Measurements from ENCODE around the gene FNDC7. TPM values are rescaled to one million over a fixed set of nuclear protein-coding genes. Genes with fewer than 3 reads are reported as not detected.

FNDC7 gene, protein sequence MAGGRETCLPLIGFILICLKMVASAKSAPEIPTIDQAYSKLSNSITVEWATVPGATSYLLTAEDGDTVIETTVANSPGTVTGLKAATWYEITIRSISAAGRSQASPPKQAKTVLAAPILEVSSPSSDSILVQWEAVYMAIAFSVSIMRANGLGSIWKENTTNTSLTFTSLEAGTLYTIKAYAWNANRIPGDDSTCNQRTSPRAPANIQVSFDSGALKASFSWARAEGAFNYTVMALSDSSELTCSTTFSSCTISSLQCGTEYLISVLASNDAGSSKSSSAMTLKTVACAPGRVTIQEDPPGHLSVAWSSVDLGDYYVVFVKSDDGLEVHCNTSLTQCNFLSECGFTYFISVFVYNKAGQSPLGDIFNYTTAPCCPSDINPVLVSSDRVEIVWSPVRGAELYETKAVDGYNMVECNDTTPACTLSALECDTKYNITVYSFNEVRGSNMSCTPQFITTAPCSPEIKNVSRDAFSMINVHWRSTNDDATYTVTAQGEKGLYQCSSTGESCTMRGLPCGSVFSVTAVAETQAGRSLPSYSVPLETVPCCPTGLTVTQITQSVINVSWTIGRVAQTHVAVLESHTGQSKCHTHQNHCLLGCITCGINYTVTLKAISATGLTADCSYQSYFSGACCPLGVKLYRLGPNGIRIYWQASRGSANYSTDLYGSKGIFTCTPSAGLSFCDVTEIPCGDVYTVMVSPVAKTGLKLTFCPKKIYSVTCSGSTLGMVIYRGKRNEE
- not detected in 2 replicates for total RNA-seq

DNA sequence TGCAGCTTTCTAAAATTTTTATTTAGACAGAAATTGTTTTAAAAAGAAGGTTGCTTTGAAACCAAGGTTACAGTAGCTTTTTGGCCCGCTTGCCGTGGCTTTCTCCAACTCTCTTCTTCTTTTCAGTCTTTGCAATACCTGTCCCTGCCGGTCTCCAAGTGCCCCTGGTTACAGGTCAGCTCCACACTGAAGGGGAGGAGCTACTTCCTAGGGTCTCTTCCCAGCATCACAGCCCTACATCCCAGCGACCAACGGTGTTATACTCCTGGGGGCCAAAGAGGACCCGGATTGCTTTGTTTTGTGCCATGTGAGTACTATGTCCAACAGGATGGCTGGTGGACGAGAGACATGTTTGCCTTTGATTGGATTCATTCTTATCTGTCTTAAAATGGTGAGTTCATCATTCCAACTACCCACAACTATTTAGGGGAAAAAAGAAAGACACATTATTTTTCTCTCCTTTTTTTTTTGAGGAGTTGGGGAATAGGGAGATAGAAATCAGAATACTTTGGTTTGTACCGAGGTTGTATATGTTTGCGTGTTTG, at the start of gene FNDC7:
Gene FNDC7 (plus strand): TSS at position 303 of the 545 bp plus-strand sequence. CDS start 26 bp downstream, at position 329.

DNA sequence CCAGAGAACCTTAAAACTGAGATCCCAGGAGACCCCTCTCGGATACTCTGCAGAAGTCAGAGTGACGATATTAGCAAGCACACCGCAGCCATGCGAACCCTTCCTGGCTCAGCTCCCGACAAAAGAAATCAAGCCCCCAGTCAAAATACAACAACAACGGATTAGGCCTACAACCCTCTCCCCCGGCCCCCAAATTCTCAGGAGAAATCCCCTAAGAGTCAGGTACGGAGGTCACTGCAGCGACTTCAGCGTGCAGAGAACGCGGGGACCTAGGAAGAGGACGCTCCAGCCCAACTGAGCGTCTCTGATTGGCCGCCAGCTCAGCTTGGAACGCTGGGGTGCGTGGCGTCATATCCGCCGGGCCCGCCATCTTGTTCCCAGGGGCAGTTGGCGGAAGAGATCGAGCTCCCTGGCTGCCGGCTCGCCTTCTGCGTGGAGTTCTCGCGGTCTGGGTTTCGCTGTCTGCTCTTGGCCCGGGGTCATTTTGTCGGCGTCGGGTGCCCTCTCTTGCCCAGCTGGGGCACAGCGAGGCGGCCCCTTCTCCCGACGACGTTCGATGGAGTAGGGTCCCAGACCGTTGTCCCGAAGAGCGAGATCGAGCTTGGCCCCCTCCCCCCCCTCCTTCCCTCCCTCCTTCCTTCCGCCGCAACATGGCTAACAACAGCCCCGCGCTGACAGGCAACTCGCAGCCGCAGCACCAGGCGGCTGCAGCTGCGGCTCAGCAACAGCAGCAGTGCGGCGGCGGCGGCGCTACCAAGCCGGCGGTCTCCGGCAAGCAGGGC, 20.6 kb upstream of the FNDC7 start, which contains the start of gene PRPF38B:
Gene PRPF38B (plus strand): TSS at position 369 of the 782 bp plus-strand sequence. CDS start 282 bp downstream, at position 651.

DNA sequence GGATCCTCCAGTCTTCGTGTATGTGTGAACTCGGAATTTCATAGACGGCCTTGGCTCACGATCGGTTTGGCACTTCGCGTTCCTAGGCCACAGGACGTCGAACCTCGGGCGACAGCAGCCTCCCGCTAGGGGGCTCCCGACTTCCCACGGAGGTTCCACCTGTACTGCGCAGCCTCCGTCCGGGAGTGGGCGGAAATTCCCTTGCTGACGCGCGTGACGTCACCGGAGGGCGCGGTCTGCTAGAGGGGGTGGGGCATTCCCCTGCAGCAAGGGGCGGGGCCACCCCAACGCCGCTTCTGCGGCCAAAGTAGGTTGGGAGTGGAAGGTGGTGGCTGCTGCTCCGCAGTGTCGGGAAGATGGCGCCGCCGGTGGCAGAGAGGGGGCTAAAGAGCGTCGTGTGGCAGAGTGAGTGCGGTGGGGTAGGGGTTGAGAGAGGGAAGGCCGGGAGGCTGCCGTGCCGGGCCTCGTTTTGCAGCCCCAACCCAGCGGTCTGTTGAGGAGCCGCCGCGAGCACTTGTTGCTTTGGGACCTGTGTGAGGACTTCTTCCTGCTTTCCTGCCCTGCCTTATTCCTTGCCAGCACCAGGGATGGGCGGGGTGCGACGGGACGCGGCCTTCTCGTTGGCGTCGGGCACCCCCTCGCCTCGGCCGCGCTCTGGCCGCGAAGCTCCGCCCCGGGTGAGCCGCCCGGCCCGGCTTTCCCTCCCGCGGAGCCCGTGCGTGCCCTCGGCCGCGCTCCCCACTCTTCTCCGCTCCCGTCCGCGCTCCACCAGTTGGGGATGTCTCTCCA, 33.9 kb downstream of the FNDC7 start, which contains the start of gene STXBP3:
Gene STXBP3 (plus strand): TSS at position 293 of the 789 bp plus-strand sequence. CDS start 64 bp downstream, at position 357.

Other genes starting within 250 kb of the FNDC7 start
- 6.2 and 7.1 TPM in 2 replicates for gene EEIG2, start 152.8 kb upstream of the FNDC7 start, total RNA-seq
- 2.7 and 3.4 TPM in 2 replicates for gene HENMT1, start 51.8 kb upstream of the FNDC7 start, total RNA-seq
- gene PRPF38B, start 20.6 kb upstream of the FNDC7 start, total RNA-seq = 8.9 and 9.9 TPM in 2 replicates
- 31.3 and 38.5 TPM in 2 replicates for gene STXBP3, start 33.8 kb downstream of the FNDC7 start, total RNA-seq
- 0.34 TPM in 1 of 2 replicates, not detected in the other for gene AKNAD1, start 144.2 kb downstream of the FNDC7 start, total RNA-seq
- 43.9 and 49.4 TPM in 2 replicates for gene GPSM2, start 164.1 kb downstream of the FNDC7 start, total RNA-seq

Measured in bronchus fibroblast of lung (primary cell).